Measurements from ENCODE around the gene RPL3.
"Not testable (repeated sequence)": the region's sequence is repeated elsewhere in the genome, so short reads cannot be mapped to it uniquely, and the experiment has no call there.

RPL3 gene

DNA sequence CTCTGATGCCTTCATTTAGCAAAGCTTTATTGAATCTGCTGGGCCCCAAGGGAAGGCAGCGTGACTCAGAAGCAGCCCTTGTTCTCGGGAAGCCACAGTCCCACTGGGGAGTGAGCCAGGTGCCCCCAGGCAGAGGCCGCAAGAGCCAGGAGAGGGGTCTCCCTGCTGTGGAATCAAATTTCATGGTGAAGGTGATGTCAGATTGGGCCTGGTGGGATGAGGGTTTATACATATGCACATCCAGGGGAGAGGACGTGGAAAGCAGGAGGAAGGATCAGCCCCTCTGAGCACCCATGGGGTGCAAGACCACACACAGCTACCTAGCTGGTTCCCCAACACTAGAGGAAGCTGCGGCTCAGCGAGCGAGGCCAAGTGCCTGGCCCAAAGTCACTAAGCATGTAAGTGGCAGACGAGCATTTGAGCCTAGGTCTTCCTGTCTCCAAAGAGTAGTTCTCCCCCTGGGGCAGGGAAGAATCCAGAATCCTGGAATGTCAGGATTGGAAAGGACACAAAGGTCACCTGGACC, 32.3 kb upstream of the RPL3 start:
- no peak for DNase-seq (ENCODE audit: low read depth in 3 of 3)

DNA sequence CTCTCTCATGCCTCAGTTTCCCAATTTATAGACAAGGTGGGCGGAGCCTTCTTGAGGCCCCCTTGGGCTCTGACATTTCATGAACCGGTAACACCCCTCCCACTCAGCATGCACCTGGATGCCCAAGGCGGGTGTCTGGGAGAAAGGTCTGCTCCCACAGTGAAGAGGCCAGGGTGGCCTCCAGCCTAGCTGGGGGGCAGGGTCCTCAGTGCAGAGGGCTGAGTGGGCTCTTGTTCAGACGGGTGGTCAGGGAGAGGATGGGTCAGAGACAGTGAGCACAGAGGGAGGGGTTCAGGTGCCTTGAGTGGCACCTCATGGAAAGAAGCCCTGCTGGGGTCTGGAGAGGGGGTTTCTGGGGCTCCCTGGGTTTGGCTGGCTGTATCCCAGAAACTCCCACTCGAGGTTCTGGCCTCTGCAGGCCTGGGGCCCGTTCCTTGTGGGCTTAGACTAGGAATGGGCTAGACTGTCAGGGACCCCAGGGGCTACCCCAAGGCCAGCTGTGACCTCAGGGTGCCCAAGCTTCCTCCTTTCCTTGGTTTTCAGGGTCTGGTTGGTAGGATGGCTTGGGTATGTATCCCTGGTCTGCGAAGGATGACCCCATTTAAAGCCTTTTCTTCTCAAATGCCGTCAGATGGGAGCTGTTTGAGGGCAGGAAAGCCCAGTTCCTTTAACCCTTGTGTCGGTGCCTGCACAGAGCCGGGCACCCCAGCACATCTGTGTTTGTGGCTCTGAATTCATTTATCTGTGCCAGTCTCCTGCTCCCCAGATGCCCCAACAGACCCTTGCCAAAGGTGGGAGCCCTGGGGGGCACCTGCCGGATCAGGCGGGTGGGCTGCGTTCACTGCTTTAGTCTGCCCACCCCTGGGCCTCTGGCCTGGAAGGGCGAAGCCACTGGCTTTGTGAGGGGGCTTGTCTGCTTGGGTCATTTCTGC, 31.6 kb upstream of the RPL3 start:
- DNase-seq (ENCODE audit: low read depth in 3 of 3) = no peak

DNA sequence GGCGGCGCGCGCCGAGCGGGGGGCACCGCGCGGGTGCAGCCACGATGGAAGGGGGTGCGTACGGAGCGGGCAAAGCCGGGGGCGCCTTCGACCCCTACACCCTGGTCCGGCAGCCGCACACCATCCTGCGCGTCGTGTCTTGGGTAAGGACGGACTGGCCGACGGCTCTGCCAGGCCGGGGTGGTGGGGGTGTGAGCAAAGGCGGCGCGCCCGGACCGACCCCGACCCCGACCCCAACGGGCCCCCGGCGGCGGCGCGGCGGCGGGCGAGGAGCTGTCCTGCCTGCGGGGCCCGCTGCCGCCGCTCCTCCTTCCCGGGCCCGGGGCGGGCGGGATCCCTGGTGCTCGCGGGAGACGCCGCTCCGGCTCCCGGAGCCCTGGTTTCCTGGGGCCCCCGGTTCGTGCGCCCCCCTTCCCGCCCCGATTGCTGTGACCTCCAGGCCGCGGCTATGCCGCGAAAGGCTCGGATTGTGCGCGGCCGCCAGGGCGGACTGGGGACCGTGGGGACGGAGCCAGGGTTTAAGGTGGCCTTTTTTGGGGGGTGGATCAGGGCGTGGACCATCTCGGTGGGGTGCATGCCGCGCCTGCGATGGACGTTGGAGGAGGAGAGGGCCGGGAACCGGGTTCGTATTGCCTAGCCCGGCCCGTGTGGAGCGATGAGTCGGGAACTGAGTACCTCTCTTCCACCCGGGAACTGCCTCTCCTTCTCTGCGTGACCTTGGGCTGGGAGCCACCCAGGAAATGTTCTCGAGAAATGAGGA, 30.7 kb upstream of the RPL3 start, which contains the start of gene SYNGR1:
Gene SYNGR1, plus strand, starts transcription at position 25 of the 760 bp plus-strand sequence. Its CDS starts 20 bp downstream, at position 45.
- DNase-seq (ENCODE audit: low read depth in 3 of 3) = no peak

DNA sequence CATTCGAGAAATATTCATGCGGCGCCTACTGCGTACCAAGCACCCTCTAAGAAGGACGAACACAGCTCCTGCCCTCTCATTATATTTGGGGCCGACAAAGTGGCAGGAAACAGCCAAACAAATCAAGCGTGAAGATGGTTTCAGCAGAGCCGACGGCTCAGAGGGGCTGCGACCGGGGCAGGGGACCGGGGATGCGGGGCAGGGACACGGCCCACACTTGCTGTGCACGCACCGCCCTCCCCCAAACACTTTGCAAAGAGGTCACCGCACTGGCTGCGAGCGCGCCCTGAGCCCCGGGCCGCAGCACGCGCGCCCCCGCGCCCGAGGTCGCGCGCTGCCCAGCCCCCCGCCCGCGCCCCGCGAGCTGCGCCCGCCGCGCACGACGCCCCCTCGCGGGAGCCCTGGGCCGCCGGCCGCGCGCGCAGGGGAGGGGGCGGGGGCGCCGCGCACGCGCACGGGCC, 30.1 kb upstream of the RPL3 start:
- no peak for DNase-seq (ENCODE audit: low read depth in 3 of 3)

DNA sequence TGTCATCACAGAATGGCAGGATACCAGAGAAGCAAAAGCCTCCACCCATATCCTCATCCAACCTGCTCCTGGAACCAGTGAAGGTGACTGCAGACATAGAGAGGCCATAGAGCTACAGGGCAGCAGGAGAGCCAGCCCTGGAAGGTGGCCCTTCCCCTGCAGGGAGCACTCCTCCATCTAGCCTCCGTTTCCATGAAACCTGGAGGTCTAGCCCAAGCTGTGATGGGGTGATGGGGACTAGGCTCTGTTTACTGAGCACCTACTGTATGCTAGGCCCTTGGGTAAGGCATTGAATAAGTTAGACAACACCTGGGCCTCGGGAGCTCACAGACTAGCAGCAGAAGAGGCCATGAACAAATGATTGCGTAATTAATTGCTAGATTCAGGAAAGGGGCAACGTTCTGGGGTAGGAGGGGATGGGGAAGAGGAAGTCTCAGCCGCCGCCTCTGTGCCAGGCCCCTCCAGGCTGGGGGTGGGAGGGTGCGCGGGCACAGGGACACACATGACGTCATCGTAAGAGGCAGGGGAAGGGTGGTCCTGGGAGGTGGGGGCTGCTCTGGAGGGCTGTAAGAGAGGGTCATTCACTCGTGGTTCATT, 29.6 kb upstream of the RPL3 start:
- no peak for DNase-seq (ENCODE audit: low read depth in 3 of 3)

DNA sequence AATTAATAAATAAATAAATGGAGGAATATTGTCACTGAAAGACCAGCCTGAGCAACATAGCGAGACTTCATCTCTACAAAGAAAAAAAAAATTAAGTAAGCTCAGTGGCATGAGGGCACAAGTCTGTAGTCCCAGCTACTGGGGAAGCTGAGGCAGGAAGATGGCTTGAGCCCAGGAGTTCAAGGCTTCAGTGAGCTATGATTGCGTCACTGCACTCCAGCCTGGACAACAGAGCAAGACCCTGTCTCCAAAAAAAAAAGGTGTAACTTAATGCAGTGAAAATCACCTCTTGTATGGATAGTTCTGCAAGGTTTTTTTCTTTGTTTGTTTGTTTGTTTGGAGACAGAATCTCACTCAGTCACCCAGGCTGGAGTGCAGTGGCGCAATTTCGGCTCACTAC, 25.8 kb upstream of the RPL3 start:
- DNase-seq (ENCODE audit: low read depth in 3 of 3) = no peak

DNA sequence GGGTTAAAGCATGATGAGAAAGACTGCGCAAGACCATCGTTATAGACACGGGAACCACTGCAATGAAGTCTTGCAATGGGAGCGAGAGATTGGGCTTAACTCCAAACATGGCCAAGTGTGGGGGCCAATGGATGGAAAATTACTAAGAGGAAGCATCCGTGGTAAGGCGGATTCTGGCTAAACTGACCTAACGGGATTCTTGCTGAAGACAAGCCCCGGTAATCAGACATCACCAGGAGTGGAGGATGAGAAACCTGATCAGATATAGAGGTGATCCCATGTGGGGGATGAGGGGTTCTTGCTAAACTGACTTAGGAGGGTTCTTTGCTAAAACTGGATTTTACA, 24.6 kb upstream of the RPL3 start:
- DNase-seq (ENCODE audit: low read depth in 3 of 3) = no peak

DNA sequence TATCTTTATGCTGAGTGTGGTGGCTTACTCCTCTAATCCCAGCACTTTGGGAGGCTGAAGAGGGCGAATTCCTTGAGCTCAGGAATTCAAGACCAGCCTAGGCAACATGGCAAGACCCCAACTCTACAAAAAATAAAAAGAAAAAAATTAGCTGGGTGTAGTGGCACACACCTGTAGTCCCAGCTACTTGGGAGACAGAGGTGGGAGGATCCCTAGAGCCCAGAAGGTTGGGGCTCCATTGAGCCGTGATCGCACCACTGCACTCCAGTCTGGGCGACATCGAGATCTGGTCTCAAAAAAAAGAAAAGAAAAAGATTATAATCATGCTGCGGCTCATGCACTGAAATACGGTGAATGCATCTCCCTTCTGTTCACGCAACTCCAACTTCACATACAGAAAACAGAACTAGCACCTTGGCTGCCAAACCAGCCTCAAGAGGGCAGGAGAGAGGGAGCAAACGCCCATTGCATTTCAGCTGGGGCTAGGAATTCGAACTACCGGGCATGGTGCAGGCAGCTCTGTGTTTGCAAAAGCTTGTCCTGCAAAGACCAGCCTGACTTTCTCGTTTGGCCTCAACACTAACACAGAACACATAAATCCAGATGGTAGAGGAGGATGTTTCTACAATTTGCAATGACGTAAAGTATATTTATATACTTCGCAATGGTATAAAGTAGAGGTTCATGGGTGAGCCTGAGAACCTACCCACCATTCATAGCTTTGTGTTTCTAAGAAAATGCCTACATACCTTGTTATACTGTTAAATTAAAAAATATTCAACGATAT, 24.0 kb upstream of the RPL3 start:
- peak in 1 of 3 experiments; percentile 28 for DNase-seq (ENCODE audit: low read depth in 3 of 3)

DNA sequence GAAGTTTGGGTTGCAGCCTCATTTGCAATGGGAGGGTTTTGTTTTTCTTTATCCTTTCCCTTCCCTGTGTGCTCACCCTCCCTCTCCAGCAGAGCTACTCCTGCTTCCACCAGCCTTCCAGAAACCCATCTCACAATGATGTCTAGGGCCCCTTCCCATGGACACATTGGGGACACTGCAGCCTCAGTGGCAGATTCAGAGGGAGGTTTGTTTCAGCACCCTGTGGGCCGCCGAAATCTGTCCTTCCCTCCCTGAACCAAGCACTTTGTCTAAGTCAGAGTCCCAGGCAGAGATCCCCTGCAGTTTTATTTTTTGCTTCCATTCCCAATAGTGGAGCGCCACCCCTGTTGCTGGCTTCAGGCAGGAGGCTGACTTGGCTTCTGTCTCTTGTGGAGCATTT, 21.8 kb upstream of the RPL3 start:
- no peak for DNase-seq (ENCODE audit: low read depth in 3 of 3)

DNA sequence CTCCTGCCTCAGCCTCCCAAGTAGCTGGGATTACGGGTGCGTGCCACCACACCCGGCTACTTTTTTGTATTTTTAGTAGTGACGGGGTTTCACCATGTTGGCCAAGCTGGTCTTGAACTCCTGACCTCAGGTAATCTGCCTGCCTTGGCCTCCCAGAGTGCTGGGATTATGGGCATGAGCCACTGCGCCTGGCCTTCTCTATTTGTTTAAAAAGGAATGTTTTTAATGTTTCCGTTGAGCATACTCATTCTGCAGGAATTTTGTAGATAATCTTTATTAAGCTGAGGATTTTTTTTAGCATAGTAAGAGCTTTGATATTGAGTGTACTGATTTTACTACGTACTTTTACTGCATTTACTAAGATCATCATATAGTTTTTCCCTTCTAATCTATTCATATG, 20.4 kb upstream of the RPL3 start:
- DNase-seq (ENCODE audit: low read depth in 3 of 3) = not testable (repeated sequence)

DNA sequence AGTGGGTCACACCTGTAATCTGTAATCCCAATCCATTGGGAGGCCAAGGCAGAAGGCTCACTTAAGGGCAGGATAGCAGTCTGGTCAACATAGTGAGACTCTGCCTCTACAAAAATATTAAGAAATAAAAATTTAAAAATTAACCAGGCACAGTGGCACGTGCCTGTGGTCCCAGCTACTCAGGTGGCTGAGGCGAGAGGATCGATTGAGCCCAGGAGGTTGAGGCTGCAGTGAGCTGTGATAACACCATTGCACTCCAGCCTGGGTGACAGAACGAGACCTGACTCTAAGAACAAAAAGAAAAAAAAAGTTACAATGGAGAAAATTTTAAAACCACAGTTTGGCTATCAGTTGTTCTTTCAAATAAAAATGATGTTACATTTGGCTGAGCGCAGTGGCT, 17.0 kb upstream of the RPL3 start:
- DNase-seq (ENCODE audit: low read depth in 3 of 3) = no peak

DNA sequence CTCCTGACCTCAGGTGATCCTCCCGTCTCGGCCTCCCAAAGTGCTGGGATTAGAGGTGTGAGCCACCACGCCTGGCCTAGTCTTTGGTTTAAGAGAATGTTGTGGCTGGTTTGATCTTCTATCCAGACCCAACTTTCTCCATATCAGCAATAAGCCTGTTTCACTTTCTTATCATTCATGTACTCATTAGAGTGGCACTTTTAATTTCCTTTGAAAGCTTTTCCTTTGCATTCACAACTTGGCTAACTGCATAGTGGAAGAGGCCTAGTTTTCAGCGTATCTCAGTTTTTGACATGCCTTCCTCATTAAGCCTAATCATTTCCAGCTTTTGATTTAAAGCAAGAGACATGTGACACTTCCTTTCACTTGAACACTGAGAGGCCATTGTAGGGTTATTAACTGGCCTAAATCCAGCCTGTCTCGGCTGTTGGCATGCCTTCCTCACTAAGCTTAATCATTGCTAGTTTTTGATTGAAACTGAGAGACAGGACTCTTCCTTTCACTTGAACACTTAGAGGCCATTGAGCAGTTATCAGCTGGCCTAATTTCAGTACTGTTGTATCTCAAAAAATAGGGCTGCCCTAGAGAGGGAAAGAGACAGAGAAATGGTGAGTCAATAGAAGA, 13.1 kb upstream of the RPL3 start:
- no peak for DNase-seq (ENCODE audit: low read depth in 3 of 3)

DNA sequence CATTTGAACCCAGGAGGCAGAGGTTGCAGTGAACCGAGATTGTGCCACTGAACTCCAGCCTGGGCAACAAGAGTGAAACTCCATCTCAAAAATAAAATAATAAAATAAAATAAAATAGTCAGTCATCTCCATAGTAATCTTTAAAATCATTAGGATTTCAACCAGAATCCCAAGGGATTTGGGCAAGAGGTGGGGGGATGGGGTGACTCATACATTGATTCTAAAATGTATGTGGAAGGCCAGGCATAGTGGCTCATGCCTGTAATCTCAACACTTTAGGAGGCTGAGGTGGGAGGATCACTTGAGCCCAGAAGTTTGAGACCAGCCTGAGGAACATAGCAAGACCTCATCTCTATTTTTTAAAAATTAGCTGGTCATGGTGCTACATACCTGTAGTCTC, 11.1 kb upstream of the RPL3 start:
- DNase-seq (ENCODE audit: low read depth in 3 of 3) = not testable (repeated sequence)

DNA sequence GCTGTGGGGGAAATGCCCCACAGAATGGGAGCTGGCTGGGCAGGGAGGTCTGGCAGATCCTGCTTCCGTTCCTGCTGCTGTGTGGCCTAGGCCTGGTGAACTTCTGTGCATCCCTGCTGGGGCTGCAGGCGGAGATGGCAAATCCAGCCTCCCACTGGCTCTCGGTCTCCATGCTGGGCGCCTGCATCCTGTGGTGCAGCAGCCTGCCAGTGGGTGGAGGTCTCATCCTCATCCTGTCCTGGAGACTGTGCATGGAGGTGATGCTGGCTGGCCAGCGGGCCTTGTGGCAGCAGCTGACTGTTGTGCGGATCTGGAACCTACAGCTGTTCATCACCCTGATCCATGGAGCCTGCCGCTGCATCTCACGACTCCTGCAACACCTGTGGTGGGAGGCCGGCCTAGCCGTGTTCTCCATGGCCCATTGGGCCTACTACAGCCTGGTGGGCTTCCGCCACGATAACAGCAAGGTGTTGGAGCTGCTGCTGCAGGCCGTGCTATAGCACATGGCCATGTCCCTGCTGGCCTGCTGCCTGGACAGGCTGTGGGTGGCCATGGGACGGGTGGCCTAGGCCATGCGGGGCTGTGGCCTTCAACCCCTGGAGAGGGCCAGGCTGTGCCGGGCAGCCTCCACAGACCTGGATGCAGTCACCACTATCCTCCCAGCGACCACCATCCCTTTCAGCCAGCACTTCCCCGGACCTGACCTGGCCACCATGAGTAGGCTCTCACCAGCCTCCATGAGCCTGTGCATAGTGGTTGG, 8.8 kb upstream of the RPL3 start:
- DNase-seq (ENCODE audit: low read depth in 3 of 3) = no peak

DNA sequence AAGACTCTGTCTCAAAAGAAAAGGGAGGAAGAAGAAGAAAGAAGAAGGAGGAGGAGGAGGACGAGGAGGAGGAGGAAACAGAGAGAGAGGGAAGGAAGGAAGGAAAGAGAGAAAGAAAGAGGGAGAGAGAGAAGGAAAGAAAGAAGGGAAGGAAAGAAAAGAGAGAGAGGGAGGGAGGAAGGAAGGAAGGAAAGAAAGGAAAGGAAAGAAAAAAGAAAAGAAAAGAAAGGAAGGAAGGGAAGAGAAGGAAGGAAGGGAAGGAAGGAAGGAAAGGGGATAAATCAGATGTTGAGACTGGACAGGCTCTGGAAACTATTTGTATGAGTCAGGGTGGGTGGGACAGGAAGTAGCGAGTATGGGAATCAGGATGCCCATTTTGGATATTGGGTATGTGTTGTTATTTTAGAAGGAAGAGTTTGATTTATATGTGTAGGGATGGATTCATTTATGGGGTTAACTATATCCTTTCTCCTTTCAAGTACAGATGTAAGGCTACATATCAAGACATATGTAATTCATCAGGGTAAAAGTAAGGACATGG, 6.0 kb upstream of the RPL3 start:
- DNase-seq (ENCODE audit: low read depth in 3 of 3) = no peak

DNA sequence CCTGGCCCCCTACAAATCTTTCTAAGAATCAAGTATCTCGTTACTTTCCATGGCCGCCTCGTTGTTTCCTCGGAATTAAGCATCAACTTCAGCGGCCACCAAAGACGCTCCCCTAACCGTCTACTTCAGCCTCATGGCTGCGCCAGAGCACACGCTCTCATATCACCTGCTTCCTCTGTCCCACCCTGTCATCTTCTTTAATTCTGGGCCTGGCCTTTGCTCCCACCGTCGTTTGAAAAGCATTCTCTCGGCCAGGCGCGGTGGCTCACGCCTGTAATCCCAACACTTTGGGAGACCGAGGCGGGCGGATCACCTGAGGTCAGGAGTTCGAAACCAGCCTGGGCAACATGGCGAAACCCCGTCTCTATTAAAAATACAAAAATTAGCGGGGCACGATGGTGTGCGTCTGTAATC, 1.2 kb upstream of the RPL3 start:
- not testable (repeated sequence) for DNase-seq (ENCODE audit: low read depth in 3 of 3)

DNA sequence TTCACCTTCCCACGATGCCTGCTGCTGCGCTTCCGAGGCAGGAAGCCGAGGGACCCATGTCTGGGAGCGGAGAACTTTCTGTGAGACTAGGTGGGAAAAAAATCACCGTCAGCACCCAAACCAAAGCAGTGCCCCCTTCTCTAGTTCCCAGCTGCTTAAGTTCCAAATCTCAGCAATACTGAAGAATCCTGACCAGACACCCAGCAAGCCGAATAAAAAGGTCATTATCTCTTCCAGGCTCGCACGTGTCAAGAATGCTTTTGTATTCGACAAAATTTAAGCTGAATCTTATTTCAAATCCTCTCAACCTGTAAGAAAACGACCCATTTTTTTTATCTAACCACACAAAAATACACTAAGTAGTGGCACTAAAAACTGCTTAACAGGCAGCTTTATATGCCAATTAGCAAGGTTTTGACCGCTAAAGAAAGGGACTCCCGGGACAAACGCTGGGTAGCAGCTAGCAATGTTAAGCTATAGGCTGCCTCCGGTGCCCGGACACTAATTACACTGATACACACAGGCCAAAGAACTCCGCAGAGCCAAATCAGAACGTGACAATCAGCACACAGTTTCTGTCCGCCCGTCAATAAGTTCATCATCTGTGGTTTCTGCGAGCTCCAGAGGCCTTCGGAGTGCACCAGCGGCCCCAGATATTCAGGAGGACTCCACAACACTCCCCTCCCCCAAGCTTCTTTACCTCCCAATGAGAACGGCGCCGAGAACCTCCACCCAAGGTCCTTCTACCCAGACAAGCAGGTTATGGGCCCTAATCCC, 728 bp downstream of the RPL3 start:
- peak in 1 of 3 experiments; percentile 32 for DNase-seq (ENCODE audit: low read depth in 3 of 3)

DNA sequence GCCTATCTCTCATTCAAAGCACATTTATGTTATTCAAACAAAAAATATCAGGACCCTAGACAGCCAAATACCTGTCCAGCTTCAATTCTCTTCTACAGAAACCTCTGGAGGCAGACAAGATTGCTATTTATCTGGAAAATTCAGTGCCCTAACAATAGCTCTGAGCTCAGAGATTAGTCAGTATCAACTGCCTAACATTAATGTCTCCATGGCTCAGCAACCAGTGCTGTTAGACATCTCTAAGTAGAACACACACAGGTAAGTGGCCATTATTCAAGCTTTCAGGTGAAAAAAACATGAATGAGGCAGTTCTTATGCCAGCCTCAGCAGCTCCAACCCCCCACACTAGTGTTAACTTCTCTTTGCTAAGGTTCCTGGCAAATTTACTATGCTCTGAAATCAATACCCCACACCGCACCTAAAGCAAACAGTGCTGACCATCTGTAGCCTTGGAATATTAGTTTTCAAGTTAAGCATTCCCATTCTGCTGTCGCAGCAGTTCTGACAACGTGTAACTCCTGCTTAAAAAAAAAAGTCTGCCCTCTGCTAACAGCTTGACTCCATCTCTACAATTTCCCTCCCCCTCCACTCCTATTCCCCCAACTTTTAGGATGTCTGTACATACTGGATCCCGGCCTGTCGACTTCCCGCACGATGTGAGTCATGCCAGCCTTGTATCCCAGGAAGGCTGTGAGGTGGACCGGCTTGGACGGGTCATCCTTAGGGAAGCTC, 1.5 kb downstream of the RPL3 start:
- no peak for DNase-seq (ENCODE audit: low read depth in 3 of 3)

Measured in stimulated activated CD4-positive, alpha-beta T cell treated with anti-CD3 and anti-CD28 coated beads, TNF-alpha, amount 100 ng/mL, for 4 hours (primary cell).